ENCODE measurements around the gene EPHA2.

The EPHA2 gene

DNA sequence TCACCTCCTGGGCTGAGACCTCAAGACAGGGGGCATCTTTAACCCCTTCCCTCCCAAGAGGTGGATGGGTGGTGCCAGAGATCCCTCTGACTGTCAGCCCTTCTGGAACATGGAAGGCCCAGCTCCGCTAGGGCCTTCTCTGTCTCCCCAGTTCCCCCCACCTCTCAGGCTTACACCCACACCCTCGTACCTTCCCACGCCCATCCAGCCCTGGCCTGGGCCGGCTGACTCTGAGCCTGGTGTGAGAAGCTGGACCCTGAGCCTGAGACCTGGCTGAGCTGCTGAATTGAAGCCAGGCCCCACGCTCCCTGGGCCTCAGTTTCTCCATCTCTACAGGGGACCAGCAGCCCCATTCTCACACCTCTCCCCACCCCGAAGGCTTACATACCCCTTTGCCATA, 5.4 kb downstream of the EPHA2 start:
- Histone ChIP-seq H3K9me3 (ENCODE audit: low read depth, low read length) (no peaks in the 10 kb centered on the region), H3K36me3 (ENCODE audit: insufficient read depth, low read length) (peaks cover 26% of the 10 kb centered on the region), H3K4me3 (no peak overlapping the region), H3K27ac (no peak overlapping the region), H3K9ac (ENCODE audit: insufficient read length) (no peak overlapping the region)
- TF ChIP-seq EZH2 (IDR thresholded peaks at IDR 0.05), result no peak
- TF ChIP-seq POLR2AphosphoS5 (IDR thresholded peaks at IDR 0.05; ENCODE audit: borderline replicate concordance, low read depth, low read length), result no peak
- TF ChIP-seq FOXP2 (optimal IDR thresholded peaks at IDR 0.05; ENCODE audit: control extremely low read depth, extremely low read length, insufficient read depth), result no peak
- DNase-seq (ENCODE audit: low read depth, low spot score), result no peak

DNA sequence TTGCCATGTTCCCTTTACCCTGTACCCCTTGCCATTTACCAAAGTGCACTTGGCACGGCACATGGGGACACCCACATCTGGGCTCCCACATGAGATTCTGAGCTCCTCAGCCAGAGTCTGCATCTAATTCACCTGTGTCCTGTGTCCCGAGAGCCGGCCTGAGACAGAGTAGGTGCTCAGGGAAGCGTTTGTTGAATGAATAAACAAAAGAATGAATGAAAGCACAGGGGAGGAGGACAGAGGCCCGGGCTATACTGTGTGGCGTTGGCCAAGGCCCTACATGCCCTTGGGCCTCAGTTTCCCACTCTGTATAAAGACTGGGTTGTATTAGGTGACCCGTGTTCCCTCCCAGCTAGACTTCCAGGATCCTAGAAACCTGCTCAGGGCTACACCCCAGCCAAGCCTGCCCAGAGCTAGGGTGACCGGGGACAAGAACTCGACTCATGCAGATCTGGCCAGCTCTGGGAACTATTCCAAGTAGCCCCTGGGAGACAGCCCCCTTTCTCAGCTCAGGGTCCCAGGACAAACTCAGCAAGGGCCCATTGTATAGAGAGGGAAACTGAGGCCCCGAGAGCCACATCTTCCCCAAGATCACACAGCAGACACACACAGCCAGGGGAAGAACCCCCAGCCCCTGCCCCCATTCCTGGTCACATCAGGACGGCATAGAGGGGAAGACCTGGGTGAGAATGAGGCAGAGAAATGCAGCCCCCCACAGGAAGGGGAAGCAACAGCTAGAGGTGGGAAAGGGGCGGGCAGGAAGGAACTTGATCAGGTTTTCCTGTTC, 6.0 kb downstream of the EPHA2 start:
- H3K9ac ChIP-seq (ENCODE audit: insufficient read length), result no peak overlapping the region
- H3K9me3 ChIP-seq (ENCODE audit: low read depth, low read length), result no peaks in the 10 kb centered on the region
- H3K27ac ChIP-seq, result no peak overlapping the region
- no peak for DNase-seq (ENCODE audit: low read depth, low spot score)
- peaks cover 26% of the 10 kb centered on the region for H3K36me3 ChIP-seq (ENCODE audit: insufficient read depth, low read length)
- H3K4me3 ChIP-seq, result no peak overlapping the region
- no peak for TF ChIP-seq POLR2AphosphoS5 (IDR thresholded peaks at IDR 0.05; ENCODE audit: borderline replicate concordance, low read depth, low read length)
- TF ChIP-seq EZH2 (IDR thresholded peaks at IDR 0.05), result no peak
- TF ChIP-seq FOXP2 (optimal IDR thresholded peaks at IDR 0.05; ENCODE audit: control extremely low read depth, extremely low read length, insufficient read depth), result no peak

DNA sequence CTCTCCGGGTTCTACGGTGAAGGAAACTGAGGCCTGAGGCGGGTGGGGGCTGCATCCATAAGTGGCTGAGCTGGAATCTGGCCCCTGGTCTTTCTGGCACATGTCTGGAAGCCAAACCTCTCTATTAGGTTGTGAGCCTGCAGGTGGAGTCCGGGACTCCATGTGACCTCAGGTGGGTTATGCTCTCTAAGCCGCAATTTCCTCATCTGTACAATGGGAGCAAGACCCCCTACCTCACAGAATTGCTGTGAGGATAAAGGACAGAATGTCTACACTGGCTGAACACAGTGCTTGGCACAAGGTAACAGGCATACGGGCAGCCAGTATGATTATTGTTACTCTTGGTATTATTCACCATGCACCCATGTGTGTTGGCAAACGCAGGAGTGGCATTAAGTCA, 6.7 kb downstream of the EPHA2 start:
- Histone ChIP-seq H3K27ac (no peak overlapping the region), H3K9ac (ENCODE audit: insufficient read length) (no peak overlapping the region), H3K36me3 (ENCODE audit: insufficient read depth, low read length) (peaks cover 26% of the 10 kb centered on the region), H3K4me3 (no peak overlapping the region), H3K9me3 (ENCODE audit: low read depth, low read length) (no peaks in the 10 kb centered on the region)
- TF ChIP-seq FOXP2 (optimal IDR thresholded peaks at IDR 0.05; ENCODE audit: control extremely low read depth, extremely low read length, insufficient read depth), result no peak
- no peak for TF ChIP-seq EZH2 (IDR thresholded peaks at IDR 0.05)
- no peak for DNase-seq (ENCODE audit: low read depth, low spot score)

DNA sequence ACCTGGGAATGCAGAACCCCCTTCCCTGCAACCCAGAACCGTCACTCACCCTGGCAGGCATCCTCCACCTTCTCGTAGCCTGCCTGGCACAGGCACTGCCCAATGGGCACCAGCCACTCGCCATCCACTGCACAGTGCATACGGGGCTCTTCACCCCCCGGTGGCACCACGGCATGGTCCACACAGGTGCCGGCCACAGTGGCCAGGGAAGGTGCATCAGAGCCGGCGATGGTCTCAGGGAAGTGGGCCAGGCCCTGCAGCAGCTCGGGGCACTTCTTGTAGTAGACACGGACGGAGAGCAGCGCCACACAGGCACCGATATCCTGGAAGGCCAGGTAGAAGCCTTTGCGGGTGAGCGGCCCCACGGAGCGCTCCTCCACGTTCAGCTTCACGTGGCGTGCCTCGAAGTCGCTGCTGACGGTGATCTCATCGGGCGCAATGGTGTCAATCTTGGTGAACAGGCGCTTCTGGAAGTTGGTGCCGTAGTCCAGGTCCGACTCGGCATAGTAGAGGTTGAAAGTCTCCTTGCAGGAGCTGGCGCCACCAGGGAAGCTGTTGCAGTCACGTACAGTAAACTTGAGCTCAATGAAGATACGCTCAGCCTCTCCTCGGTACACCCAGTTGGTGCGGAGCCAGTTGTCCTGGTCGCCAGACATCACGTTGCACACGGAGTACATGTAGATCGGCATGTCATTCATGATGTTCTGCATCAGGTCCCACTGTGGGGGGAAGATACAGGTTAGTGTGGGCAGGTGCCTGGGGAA, 7.4 kb downstream of the EPHA2 start:
- H3K36me3 ChIP-seq (ENCODE audit: insufficient read depth, low read length), result peaks cover 26% of the 10 kb centered on the region
- TF ChIP-seq POLR2AphosphoS5 (IDR thresholded peaks at IDR 0.05; ENCODE audit: borderline replicate concordance, low read depth, low read length) (no peak), FOXP2 (optimal IDR thresholded peaks at IDR 0.05; ENCODE audit: control extremely low read depth, extremely low read length, insufficient read depth) (no peak), EZH2 (IDR thresholded peaks at IDR 0.05) (no peak)
- H3K9me3 ChIP-seq (ENCODE audit: low read depth, low read length), result no peaks in the 10 kb centered on the region
- no peak for DNase-seq (ENCODE audit: low read depth, low spot score)
- H3K9ac ChIP-seq (ENCODE audit: insufficient read length), result no peak overlapping the region
- no peak overlapping the region for H3K4me3 ChIP-seq
- H3K27ac ChIP-seq, result no peak overlapping the region

DNA sequence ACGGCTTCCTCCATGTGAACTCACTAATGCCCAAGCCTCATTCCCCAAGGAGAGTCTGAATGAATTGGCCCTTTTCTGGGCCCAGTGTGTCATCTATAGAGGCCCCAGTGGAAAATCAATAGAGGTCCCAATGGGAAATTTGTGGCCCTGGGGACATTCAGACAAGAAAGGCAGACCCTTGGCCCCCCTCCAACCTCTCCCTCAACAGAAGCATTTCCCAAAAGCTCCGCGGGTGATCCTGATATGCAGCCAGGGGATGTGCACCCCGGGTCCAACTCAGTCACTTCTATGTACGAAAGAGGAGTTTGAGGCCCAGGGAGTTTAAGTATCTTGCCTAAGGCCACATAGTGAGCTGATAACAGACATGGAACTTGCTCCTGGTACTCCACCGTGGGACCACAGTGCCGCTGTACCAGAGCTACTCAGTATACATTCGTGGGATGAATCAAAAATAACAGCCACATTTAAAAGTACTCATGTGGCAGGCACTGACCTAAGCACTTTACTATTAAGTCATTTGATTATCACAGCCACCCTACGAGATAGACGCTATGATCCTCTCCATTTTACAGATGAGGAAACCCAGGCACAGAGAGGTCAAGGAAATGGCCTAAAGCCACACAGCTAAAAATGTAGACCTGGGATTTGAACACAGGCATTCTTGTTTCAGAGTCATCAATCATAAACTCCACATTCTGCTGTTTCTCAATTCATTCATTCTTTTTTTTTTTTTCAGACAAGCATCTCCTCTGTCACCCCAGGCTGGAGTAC, 8.5 kb downstream of the EPHA2 start:
- peak overlapping the region; percentile 81; the same call in 1 of the 2 replicates for H3K27ac ChIP-seq
- H3K36me3 ChIP-seq (ENCODE audit: insufficient read depth, low read length), result peaks cover 26% of the 10 kb centered on the region
- no peak overlapping the region for H3K9ac ChIP-seq (ENCODE audit: insufficient read length)
- no peak for TF ChIP-seq EZH2 (IDR thresholded peaks at IDR 0.05)
- no peak for TF ChIP-seq POLR2AphosphoS5 (IDR thresholded peaks at IDR 0.05; ENCODE audit: borderline replicate concordance, low read depth, low read length)
- no peak for TF ChIP-seq FOXP2 (optimal IDR thresholded peaks at IDR 0.05; ENCODE audit: control extremely low read depth, extremely low read length, insufficient read depth)
- H3K4me3 ChIP-seq, result peak overlapping the region; percentile 63
- DNase-seq (ENCODE audit: low read depth, low spot score), result no peak
- H3K9me3 ChIP-seq (ENCODE audit: low read depth, low read length), result no peaks in the 10 kb centered on the region

DNA sequence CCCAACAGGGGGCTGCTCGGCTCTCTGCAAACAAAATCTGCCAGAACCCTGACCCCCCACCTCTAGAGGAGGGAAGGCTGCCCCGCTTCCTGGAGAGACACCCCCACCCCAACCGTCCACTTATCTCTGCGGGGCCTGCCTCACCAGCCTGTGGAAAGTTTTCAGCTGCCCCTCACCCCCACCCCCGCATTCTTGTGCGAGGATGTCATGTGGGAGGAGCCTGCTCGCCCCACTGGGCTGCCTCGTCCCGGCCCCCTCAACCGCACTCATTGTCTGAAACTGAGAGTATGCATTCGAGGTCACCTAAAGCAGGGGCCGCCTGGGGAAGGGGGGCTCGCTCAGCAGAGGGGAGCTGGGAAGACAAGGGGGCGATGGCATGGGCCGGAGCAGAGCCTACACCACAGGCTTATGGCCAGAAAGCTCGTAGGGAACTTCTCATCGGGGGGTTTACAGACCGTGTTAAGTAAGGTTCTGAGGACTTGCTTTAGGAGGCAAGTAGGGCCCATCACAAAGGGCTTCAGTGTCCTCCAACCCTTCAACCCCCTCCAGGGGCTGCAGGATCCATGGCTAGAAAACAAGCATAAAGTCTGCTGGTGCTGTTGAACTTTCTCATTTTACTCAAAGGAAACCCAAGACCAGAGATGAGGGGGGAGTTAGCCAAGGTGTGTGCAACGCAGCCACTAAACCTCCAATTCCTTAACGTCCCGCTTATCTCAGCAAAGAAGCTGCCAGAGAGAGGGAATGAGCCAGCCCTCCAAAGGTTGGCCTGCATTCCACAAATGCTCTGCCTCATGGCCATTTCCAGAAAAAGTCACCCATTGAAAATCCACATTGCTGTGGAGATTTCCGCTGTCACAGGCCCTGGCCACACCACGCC, 9.4 kb downstream of the EPHA2 start:
- DNase-seq (ENCODE audit: low read depth, low spot score), result no peak
- H3K27ac ChIP-seq, result peak overlapping the region; percentile 81
- peak overlapping the region; percentile 63 for H3K4me3 ChIP-seq
- peak overlapping the region; percentile 40 for H3K9ac ChIP-seq (ENCODE audit: insufficient read length)
- H3K36me3 ChIP-seq (ENCODE audit: insufficient read depth, low read length), result peaks cover 26% of the 10 kb centered on the region
- TF ChIP-seq FOXP2 (optimal IDR thresholded peaks at IDR 0.05; ENCODE audit: control extremely low read depth, extremely low read length, insufficient read depth) (no peak), POLR2AphosphoS5 (IDR thresholded peaks at IDR 0.05; ENCODE audit: borderline replicate concordance, low read depth, low read length) (no peak), EZH2 (IDR thresholded peaks at IDR 0.05) (no peak)
- no peaks in the 10 kb centered on the region for H3K9me3 ChIP-seq (ENCODE audit: low read depth, low read length)

DNA sequence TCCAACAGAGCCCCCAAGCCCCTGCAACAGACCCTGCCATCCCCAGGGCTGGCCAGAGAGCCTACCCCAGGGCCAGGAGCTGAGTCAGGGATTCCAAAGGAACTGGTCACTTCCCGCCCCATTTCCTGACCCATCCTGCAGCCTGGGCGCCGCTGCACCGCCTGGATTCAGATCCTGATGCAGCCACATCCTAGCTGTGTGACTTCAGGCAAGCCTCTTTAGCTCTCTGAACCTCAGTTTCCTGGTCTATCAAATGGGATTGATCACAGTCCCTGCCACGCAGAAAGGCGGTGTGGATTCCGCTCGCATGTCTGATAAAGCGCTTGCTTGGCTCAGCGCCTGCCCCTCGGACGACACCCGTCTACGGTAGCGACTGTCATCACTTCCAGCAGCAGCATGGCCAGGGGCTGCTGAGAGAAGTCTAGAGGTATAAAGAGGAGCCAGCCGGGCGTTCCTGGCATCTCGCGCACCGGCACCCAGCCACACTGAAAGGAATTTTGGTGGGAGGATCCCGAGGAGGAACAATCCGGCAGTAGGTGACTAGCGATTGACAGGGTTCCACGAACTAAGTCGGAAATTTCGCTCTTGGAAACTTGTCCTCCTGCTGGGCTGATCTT, 10.1 kb downstream of the EPHA2 start:
- Histone ChIP-seq H3K9ac (ENCODE audit: insufficient read length) (peak overlapping the region; percentile 40), H3K27ac (peak overlapping the region; percentile 81), H3K9me3 (ENCODE audit: low read depth, low read length) (no peaks in the 10 kb centered on the region), H3K4me3 (peak overlapping the region; percentile 63), H3K36me3 (ENCODE audit: insufficient read depth, low read length) (peaks cover 26% of the 10 kb centered on the region)
- TF ChIP-seq EZH2 (IDR thresholded peaks at IDR 0.05) (no peak), FOXP2 (optimal IDR thresholded peaks at IDR 0.05; ENCODE audit: control extremely low read depth, extremely low read length, insufficient read depth) (no peak), POLR2AphosphoS5 (IDR thresholded peaks at IDR 0.05; ENCODE audit: borderline replicate concordance, low read depth, low read length) (no peak)
- DNase-seq (ENCODE audit: low read depth, low spot score), result no peak
